ENCODE data around the gene ZNF324. TPM values are rescaled to one million over a fixed set of nuclear protein-coding genes. Genes with fewer than 3 reads are reported as not detected.

Gene ZNF324
- total and polyA plus RNA-seq, 9 of the 15 experiments (the other 6 are each of a cell fraction or from before 2014, with no cell fraction given) = 0.92 to 16.4 (median 5.3) TPM

DNA sequence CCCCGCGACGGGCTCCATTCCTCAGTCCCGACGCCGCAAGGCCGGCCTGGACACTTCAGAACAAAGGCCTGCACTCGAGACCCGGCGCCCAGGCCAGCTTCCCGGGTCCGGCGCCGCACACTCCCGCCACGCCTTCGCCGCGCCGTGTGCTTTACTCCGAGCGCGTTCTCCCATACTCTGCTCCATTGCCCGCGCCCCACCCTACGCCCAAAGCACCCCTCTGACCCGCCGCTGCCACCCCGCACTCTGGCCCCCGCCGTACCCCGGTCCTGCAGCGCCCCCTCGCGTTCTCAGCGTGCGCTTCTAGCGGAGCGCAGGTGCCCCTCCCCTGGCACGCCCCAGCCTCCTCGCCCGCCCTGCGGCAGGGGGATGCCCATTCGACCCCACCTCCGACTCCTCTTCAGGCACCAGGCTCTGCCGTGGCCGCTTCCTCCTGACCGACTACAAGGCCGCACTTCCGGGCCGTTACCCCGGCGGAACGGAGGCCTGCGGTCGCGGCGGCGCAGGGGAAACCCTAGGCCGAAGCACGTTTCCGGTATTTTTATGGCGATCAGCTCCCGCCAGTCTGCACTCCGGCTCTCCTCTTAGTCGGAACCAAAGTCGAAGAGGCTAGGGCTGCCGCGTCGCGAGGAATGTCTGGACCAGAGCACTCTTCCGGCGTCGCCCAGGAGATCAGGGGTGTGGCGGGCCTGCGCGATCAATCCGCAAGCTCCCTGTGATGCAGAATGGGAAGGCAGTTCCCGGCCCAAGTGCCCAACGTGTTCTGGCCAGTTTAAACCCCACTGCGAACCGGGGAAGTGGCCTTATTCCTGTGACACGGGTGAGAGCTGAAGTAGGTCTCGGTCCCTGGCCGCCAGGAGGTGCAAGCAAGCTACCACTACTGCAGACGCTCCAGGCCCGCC lies 52.7 kb downstream of the ZNF324 start, which contains the start of gene ZBTB45 (continued):
- TF ChIP-seq ESRRB (CRISPR knock-in tag; IDR thresholded peaks at IDR 0.05; ENCODE audit: borderline replicate concordance) = no peak
- no peak for TF ChIP-seq MCM3 (IDR thresholded peaks at IDR 0.05)
- TF ChIP-seq, protein P1, sequence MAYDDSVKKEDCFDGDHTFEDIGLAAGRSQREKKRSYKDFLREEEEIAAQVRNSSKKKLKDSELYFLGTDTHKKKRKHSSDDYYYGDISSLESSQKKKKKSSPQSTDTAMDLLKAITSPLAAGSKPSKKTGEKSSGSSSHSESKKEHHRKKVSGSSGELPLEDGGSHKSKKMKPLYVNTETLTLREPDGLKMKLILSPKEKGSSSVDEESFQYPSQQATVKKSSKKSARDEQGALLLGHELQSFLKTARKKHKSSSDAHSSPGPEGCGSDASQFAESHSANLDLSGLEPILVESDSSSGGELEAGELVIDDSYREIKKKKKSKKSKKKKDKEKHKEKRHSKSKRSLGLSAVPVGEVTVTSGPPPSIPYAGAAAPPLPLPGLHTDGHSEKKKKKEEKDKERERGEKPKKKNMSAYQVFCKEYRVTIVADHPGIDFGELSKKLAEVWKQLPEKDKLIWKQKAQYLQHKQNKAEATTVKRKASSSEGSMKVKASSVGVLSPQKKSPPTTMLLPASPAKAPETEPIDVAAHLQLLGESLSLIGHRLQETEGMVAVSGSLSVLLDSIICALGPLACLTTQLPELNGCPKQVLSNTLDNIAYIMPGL (CRISPR knock-in tag; IDR thresholded peaks at IDR 0.05) = no peak; the same call in 1 of the 2 replicates
- peak; percentile 60 to 69 for TF ChIP-seq SIX5 (IDR thresholded peaks at IDR 0.05; ENCODE audit: borderline replicate concordance in 1 of 2, insufficient read depth in 1 of 2, low read depth in 1 of 2, low read length in 2 of 2)
- peak; percentile 75; the same call in 1 of the 2 replicates for TF ChIP-seq PHB (CRISPR knock-in tag; IDR thresholded peaks at IDR 0.05)
- TF ChIP-seq, protein P2, sequence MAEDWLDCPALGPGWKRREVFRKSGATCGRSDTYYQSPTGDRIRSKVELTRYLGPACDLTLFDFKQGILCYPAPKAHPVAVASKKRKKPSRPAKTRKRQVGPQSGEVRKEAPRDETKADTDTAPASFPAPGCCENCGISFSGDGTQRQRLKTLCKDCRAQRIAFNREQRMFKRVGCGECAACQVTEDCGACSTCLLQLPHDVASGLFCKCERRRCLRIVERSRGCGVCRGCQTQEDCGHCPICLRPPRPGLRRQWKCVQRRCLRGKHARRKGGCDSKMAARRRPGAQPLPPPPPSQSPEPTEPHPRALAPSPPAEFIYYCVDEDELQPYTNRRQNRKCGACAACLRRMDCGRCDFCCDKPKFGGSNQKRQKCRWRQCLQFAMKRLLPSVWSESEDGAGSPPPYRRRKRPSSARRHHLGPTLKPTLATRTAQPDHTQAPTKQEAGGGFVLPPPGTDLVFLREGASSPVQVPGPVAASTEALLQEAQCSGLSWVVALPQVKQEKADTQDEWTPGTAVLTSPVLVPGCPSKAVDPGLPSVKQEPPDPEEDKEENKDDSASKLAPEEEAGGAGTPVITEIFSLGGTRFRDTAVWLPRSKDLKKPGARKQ (CRISPR knock-in tag; IDR thresholded peaks at IDR 0.05) = no peak
- TF ChIP-seq RBM14 (IDR thresholded peaks at IDR 0.05; ENCODE audit: borderline replicate concordance, insufficient read depth, low read depth, low read length) = 0 out of 2 replicates have a peak, but pooled peaks have one; percentile 25
- TF ChIP-seq, protein P3, sequence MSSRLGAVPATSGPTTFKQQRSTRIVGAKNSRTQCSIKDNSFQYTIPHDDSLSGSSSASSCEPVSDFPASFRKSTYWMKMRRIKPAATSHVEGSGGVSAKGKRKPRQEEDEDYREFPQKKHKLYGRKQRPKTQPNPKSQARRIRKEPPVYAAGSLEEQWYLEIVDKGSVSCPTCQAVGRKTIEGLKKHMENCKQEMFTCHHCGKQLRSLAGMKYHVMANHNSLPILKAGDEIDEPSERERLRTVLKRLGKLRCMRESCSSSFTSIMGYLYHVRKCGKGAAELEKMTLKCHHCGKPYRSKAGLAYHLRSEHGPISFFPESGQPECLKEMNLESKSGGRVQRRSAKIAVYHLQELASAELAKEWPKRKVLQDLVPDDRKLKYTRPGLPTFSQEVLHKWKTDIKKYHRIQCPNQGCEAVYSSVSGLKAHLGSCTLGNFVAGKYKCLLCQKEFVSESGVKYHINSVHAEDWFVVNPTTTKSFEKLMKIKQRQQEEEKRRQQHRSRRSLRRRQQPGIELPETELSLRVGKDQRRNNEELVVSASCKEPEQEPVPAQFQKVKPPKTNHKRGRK (tag; IDR thresholded peaks at IDR 0.05) = no peak
- peak; percentile 59; the same call in 1 of the 2 replicates for TF ChIP-seq MYBL2 (IDR thresholded peaks at IDR 0.05; ENCODE audit: low read depth)
- TF ChIP-seq MYBL2 (CRISPR knock-in tag; IDR thresholded peaks at IDR 0.05; ENCODE audit: borderline replicate concordance) = no peak
- TF ChIP-seq, protein P4, sequence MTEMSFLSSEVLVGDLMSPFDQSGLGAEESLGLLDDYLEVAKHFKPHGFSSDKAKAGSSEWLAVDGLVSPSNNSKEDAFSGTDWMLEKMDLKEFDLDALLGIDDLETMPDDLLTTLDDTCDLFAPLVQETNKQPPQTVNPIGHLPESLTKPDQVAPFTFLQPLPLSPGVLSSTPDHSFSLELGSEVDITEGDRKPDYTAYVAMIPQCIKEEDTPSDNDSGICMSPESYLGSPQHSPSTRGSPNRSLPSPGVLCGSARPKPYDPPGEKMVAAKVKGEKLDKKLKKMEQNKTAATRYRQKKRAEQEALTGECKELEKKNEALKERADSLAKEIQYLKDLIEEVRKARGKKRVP (CRISPR knock-in tag; IDR thresholded peaks at IDR 0.05) = no peak
- TF ChIP-seq ZNF146 (CRISPR knock-in tag; IDR thresholded peaks at IDR 0.05; ENCODE audit: unreplicated experiment) = no peak
- TF ChIP-seq ZFPM2 (CRISPR knock-in tag; IDR thresholded peaks at IDR 0.05) = no peak
- TF ChIP-seq ZNF76 (CRISPR knock-in tag; IDR thresholded peaks at IDR 0.05; ENCODE audit: borderline replicate concordance) = peak; percentile 73; the same call in 1 of the 2 replicates
- TF ChIP-seq MBD2 (IDR thresholded peaks at IDR 0.05; ENCODE audit: borderline replicate concordance, low read depth) = peak; percentile 87
- TF ChIP-seq SMARCB1 (IDR thresholded peaks at IDR 0.05; ENCODE audit: insufficient read length, low read depth) = no peak
- TF ChIP-seq, protein P5, sequence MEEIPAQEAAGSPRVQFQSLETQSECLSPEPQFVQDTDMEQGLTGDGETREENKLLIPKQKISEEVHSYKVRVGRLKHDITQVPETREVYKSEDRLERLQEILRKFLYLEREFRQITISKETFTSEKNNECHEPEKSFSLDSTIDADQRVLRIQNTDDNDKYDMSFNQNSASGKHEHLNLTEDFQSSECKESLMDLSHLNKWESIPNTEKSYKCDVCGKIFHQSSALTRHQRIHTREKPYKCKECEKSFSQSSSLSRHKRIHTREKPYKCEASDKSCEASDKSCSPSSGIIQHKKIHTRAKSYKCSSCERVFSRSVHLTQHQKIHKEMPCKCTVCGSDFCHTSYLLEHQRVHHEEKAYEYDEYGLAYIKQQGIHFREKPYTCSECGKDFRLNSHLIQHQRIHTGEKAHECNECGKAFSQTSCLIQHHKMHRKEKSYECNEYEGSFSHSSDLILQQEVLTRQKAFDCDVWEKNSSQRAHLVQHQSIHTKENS (CRISPR knock-in tag; IDR thresholded peaks at IDR 0.05) = no peak
- TF ChIP-seq RUNX1 (IDR thresholded peaks at IDR 0.05; ENCODE audit: low read depth) = no peak; the same call in 1 of the 2 replicates
- no peak for TF ChIP-seq TGIF2 (CRISPR knock-in tag; IDR thresholded peaks at IDR 0.05)
- no peak for TF ChIP-seq BMI1 (IDR thresholded peaks at IDR 0.05; ENCODE audit: low read length)

Measured in K562 (cell line).